GM12878 (cell line): ENCODE results near the gene TRIP12. TPM values are rescaled to one million over a fixed set of nuclear protein-coding genes. Genes with fewer than 3 reads are reported as not detected.

Source experiments
- BHLHE40 ChIP-seq, 2 experiments: fragments of 450-650 bp in 1 of 2; IDR thresholded peaks; 2 replicates each; pipeline ENCODE4 v1.6.1; 2011 to 2017; ENCODE audit warnings: low read depth in 2 of 2, borderline replicate concordance in 1 of 2, improper control_type of control experiment in 1 of 2, low read length in 1 of 2, mild to moderate bottlenecking in 1 of 2
- CBX3 ChIP-seq: fragments of 200-600 bp; sonication (generic); IDR thresholded peaks from 2 replicates; pipeline ENCODE4 v1.6.1; 2016; ENCODE audit warnings: low read depth, borderline replicate concordance
- CTCF ChIP-seq, 3 experiments: IDR thresholded peaks in 2 of 3; conservative IDR thresholded peaks in 1 of 3; 2 replicates each; pipeline ENCODE4 v1.5.1; 2011; ENCODE audit warnings: low read depth in 3 of 3, low read length in 3 of 3, mild to moderate bottlenecking in 3 of 3, control low read depth in 2 of 3, moderate library complexity in 2 of 3, inconsistent platforms in 1 of 3, mixed read lengths in 1 of 3; ENCODE audit not compliant: control insufficient read depth in 2 of 3, insufficient read depth in 1 of 3; ENCODE audit errors: extremely low read depth in 1 of 3
- EP300 ChIP-seq, 2 experiments: fragments of 150-350 bp in 1 of 2; IDR thresholded peaks; 2 replicates each; pipeline ENCODE4 v1.6.1; 2011 to 2012; ENCODE audit warnings: low read depth in 2 of 2, low read length in 2 of 2, borderline replicate concordance in 1 of 2, improper control_type of control experiment in 1 of 2, inconsistent platforms in 1 of 2; ENCODE audit not compliant: control insufficient read depth in 1 of 2
- HCFC1 ChIP-seq: fragments of 150-350 bp; IDR thresholded peaks from 2 replicates; pipeline ENCODE4 v1.6.1; 2014; ENCODE audit warnings: low read length
- HDAC6 ChIP-seq: fragments of 200-600 bp; sonication (generic); IDR thresholded peaks from one replicate; pipeline ENCODE4 v1.8.0; 2017; ENCODE audit warnings: antibody characterized with exemption; ENCODE audit not compliant: unreplicated experiment
- IKZF1 ChIP-seq: fragments of 450-650 bp; conservative IDR thresholded peaks from 2 replicates; pipeline ENCODE4 v1.6.1; 2017; ENCODE audit warnings: antibody characterized with exemption, mild to moderate bottlenecking
- MEF2B ChIP-seq: fragments of 450-650 bp; IDR thresholded peaks from 2 replicates; pipeline ENCODE4 v1.6.1; 2018; ENCODE audit warnings: mild to moderate bottlenecking, moderate library complexity; ENCODE audit not compliant: partially characterized antibody, poor library complexity, severe bottlenecking
- NFYA ChIP-seq: IDR thresholded peaks from 2 replicates; pipeline ENCODE4 v1.6.1; 2011; ENCODE audit warnings: low read depth, mild to moderate bottlenecking, low read length, improper control_type of control experiment, borderline replicate concordance
- NR2C1 ChIP-seq: fragments of 450-650 bp; IDR thresholded peaks from 2 replicates; pipeline ENCODE4 v1.6.1; 2017; ENCODE audit warnings: antibody characterized with exemption, mild to moderate bottlenecking, moderate library complexity
- POU2F2 ChIP-seq: IDR thresholded peaks from 3 replicates; pipeline ENCODE4 v1.6.1; 2011; ENCODE audit warnings: low read depth, mild to moderate bottlenecking, low read length, borderline replicate concordance
- RAD51 ChIP-seq: fragments of 450-650 bp; IDR thresholded peaks from 2 replicates; pipeline ENCODE4 v1.6.1; 2016; ENCODE audit warnings: moderate library complexity, mild to moderate bottlenecking, inconsistent platforms
- STAT3 ChIP-seq: IDR thresholded peaks from 2 replicates; pipeline ENCODE4 v1.6.1; 2011; ENCODE audit warnings: low read depth, low read length, improper control_type of control experiment
- SUPT20H ChIP-seq: IDR thresholded peaks from 2 replicates; pipeline ENCODE4 v1.6.1; 2011; ENCODE audit warnings: low read depth, mild to moderate bottlenecking, low read length, moderate library complexity, borderline replicate concordance; ENCODE audit not compliant: control insufficient read depth
- ZZZ3 ChIP-seq: IDR thresholded peaks from 2 replicates; pipeline ENCODE4 v1.6.1; 2011; ENCODE audit warnings: low read depth; ENCODE audit not compliant: control insufficient read depth, insufficient read length
- polyA plus RNA-seq, 11 experiments: library from polyadenylated mRNA; depleted of rRNA in 4 of 11; unstranded in 6 of 11; stranded (reverse) in 5 of 11; fragments of >200 nt; fragmentation: Nextera tagmentation in 4 of 11; fragmentation: Illumina TruSeq in 1 of 11; extraction: Ambion mirVana in 4 of 11; extraction: Trizol in 1 of 11; gene quantifications; 1 replicate in 1 of 11; 2 replicates in 10 of 11; pipeline versions ENCODE4 v1.2.1 to v1.2.3, GENCODE V29; 2011 to 2016; ENCODE audit warnings: inconsistent platforms in 2 of 11, missing spikeins in 2 of 11, low read depth in 1 of 11
- total RNA-seq, 4 experiments: library from RNA; depleted of rRNA in 3 of 4; stranded (reverse); fragments of >200 nt in 3 of 4; fragmentation: Illumina TruSeq in 1 of 4; extraction: Trizol in 1 of 4; gene quantifications; 2 replicates each; pipeline versions ENCODE4 v1.2.1 to v1.2.3, GENCODE V29; 2013 to 2021

The TRIP12 gene
- total and polyA plus RNA-seq, 10 of the 15 experiments (the other 5 are each of a cell fraction or from before 2014, with no cell fraction given), result 23.1 to 207 (median 97.0) TPM

DNA sequence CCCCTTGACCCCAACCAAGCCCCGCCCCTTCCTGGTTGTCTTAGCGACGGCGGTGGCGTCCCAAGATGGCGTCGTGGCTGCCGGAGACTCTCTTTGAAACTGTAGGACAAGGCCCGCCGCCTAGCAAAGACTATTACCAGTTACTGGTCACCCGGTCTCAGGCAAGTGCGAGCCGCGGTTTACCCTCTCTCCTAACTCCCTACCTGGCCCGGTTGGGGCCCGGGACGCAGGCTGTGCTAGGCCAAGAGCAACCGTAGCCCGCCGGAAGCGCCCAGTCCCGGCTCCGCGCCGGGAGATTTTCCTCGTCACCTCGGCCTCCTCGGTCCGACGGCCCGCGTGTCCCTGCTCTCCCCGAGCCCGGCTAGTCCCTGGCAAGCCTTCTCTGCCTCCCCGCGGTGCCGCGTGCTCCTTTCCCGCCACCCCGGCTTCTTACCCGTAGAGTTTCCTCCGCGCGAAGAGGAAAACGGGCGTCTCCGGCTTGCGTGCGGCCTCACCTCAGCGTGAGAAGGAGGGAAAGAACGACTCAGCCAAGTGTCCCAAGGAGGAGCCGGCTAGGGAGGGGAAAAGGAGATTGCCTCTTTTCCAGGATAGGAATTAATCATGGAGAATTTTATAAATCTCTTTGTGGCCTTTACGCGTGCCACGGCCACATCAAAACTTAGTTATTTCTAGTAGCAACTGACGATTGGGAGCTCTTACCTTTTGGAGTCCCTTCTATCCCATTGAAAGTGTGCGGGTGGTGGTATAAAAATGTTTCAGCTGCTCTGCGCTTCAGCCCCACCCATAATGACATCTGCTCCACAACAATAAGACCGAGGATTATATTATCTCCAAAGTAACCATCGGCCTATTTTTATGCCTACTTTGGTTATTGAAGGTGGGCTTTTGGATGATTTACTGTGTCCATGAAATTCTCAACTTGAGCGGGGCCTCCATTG is 909 bp upstream of the TRIP12 start, which contains the start of gene FBXO36 (continued):
- no peak for TF ChIP-seq EP300 (IDR thresholded peaks at IDR 0.05; ENCODE audit: borderline replicate concordance in 1 of 2, control insufficient read depth in 1 of 2, low read depth in 2 of 2, low read length in 2 of 2)
- no peak for TF ChIP-seq HDAC6
- no peak for TF ChIP-seq MEF2B
- no peak for TF ChIP-seq STAT3
- TF ChIP-seq BHLHE40 (IDR thresholded peaks at IDR 0.05; ENCODE audit: borderline replicate concordance in 1 of 2, low read depth in 2 of 2, low read length in 1 of 2), result no peak
- TF ChIP-seq NR2C1, result no peak
- no peak for TF ChIP-seq NFYA
- TF ChIP-seq SUPT20H, result no peak
- no peak for TF ChIP-seq RAD51
- no peak; the same call in 1 of the 2 replicates for TF ChIP-seq HCFC1
- no peak for TF ChIP-seq CTCF (IDR thresholded peaks at IDR 0.05 in 2 of 3, conservative IDR thresholded peaks at IDR 0.05 in 1 of 3; ENCODE audit: control insufficient read depth in 2 of 3, extremely low read depth in 1 of 3, insufficient read depth in 1 of 3, low read depth in 3 of 3, low read length in 3 of 3)
- no peak for TF ChIP-seq CBX3
- no peak for TF ChIP-seq IKZF1
- TF ChIP-seq ZZZ3, result no peak
- no peak for TF ChIP-seq POU2F2
- TF ChIP-seq, all 136 proteins: peak for 18
